Mesenchymal stem cell (in vitro differentiated cells and primary cell): ENCODE results near the gene ANKS6.

Source experiments
- DNase-seq: peaks from one replicate; pipeline ENCODE4 v3.0.0-alpha.2; 2013
- H2AFZ ChIP-seq: one replicate; pipeline ENCODE4 v1.6.1; 2013; ENCODE audit warnings: low read depth, mild to moderate bottlenecking, control low read depth, inconsistent platforms, low read length, moderate library complexity
- H2AK5ac ChIP-seq: 2 replicates; pipeline ENCODE4 v1.6.1; 2013; ENCODE audit warnings: low read length, moderate library complexity, mild to moderate bottlenecking, inconsistent platforms; ENCODE audit not compliant: severe bottlenecking
- H2BK120ac ChIP-seq: one replicate; pipeline ENCODE4 v1.6.1; 2013; ENCODE audit warnings: low read depth, mild to moderate bottlenecking, inconsistent platforms, low read length, moderate library complexity
- H2BK12ac ChIP-seq, 2 experiments: one replicate each; pipeline ENCODE4 v1.6.1; 2013; ENCODE audit warnings: inconsistent platforms in 2 of 2, low read length in 2 of 2, mild to moderate bottlenecking in 2 of 2, moderate library complexity in 2 of 2, control low read depth in 1 of 2
- H2BK15ac ChIP-seq: one replicate; pipeline ENCODE4 v1.6.1; 2013; ENCODE audit warnings: mild to moderate bottlenecking, low read depth, inconsistent platforms; ENCODE audit not compliant: poor library complexity, severe bottlenecking
- H2BK5ac ChIP-seq: 2 replicates; pipeline ENCODE4 v1.6.1; 2013; ENCODE audit warnings: low read depth, mild to moderate bottlenecking, low read length, control low read depth, inconsistent platforms; ENCODE audit not compliant: poor library complexity, severe bottlenecking
- H3K14ac ChIP-seq, 2 experiments: one replicate each; pipeline ENCODE4 v1.6.1; 2013; ENCODE audit warnings: inconsistent platforms in 2 of 2, low read length in 2 of 2, control low read depth in 1 of 2, mild to moderate bottlenecking in 1 of 2, moderate library complexity in 1 of 2
- H3K18ac ChIP-seq, 2 experiments: one replicate each; pipeline ENCODE4 v1.6.1; 2013; ENCODE audit warnings: inconsistent platforms in 2 of 2, low read length in 2 of 2, control low read depth in 1 of 2, low read depth in 1 of 2, mild to moderate bottlenecking in 1 of 2
- H3K23ac ChIP-seq, 2 experiments: one replicate each; pipeline ENCODE4 v1.6.1; 2013; ENCODE audit warnings: inconsistent platforms in 2 of 2, low read length in 2 of 2, mild to moderate bottlenecking in 2 of 2, moderate library complexity in 2 of 2, control low read depth in 1 of 2
- H3K27ac ChIP-seq: 2 replicates; pipeline ENCODE4 v1.5.1; 2013; ENCODE audit warnings: mild to moderate bottlenecking, moderate library complexity, low read length, control low read depth, inconsistent platforms; ENCODE audit not compliant: poor library complexity, severe bottlenecking
- H3K27me3 ChIP-seq, 2 experiments: 2 replicates each; pipeline versions ENCODE4 v1.6.1 to v1.7.0; 2013; ENCODE audit warnings: low read length in 2 of 2, mild to moderate bottlenecking in 2 of 2, moderate library complexity in 2 of 2, control low read depth in 1 of 2, inconsistent platforms in 1 of 2; ENCODE audit not compliant: control insufficient read depth in 1 of 2, insufficient read depth in 1 of 2
- H3K36me3 ChIP-seq, 2 experiments: 2 replicates each; pipeline versions ENCODE4 v1.6.1 to v1.7.0; 2013; ENCODE audit warnings: low read length in 2 of 2, control low read depth in 1 of 2, inconsistent platforms in 1 of 2, low read depth in 1 of 2, mild to moderate bottlenecking in 1 of 2; ENCODE audit not compliant: insufficient read depth in 2 of 2, control insufficient read depth in 1 of 2
- H3K4ac ChIP-seq, 2 experiments: one replicate each; pipeline ENCODE4 v1.6.1; 2013; ENCODE audit warnings: inconsistent platforms in 2 of 2, low read length in 2 of 2, mild to moderate bottlenecking in 2 of 2, moderate library complexity in 2 of 2, control low read depth in 1 of 2, low read depth in 1 of 2
- H3K4me1 ChIP-seq: 2 replicates; pipeline ENCODE4 v1.6.1; 2013; ENCODE audit warnings: low read depth, low read length, control low read depth; ENCODE audit not compliant: control insufficient read depth, insufficient read depth
- H3K4me2 ChIP-seq: 2 replicates; pipeline ENCODE4 v1.6.1; 2013; ENCODE audit warnings: low read length, mild to moderate bottlenecking, inconsistent platforms; ENCODE audit not compliant: poor library complexity, severe bottlenecking
- H3K4me3 ChIP-seq, 2 experiments: 2 replicates each; pipeline versions ENCODE4 v1.5.1 to v1.7.0; 2013; ENCODE audit warnings: low read length in 2 of 2, mild to moderate bottlenecking in 2 of 2, control low read depth in 1 of 2, low read depth in 1 of 2; ENCODE audit not compliant: insufficient read depth in 1 of 2
- H3K79me1 ChIP-seq: replicated peaks from 2 replicates; pipeline ENCODE4 v1.6.1; 2013; ENCODE audit warnings: mild to moderate bottlenecking, control low read depth, low read length, inconsistent platforms; ENCODE audit not compliant: poor library complexity, severe bottlenecking
- H3K9ac ChIP-seq: 2 replicates; pipeline ENCODE4 v1.7.0; 2013; ENCODE audit warnings: mild to moderate bottlenecking, low read length, moderate library complexity
- H3K9me3 ChIP-seq: 2 replicates; pipeline ENCODE4 v1.7.0; 2013; ENCODE audit warnings: mild to moderate bottlenecking, low read length; ENCODE audit not compliant: control insufficient read depth
- H4K8ac ChIP-seq: one replicate; pipeline ENCODE4 v1.6.1; 2013; ENCODE audit warnings: inconsistent platforms, mild to moderate bottlenecking, low read length, moderate library complexity
- H4K91ac ChIP-seq: one replicate; pipeline ENCODE4 v1.6.1; 2013; ENCODE audit warnings: mild to moderate bottlenecking, low read length, inconsistent platforms
- WGBS: methylation state at CpG from one replicate; pipeline ENCODE4 v1.1.7; 2013; ENCODE audit warnings: mixed read lengths; 5-methylcytosine and 5-hydroxymethylcytosine counted together

ANKS6 gene

GRCh38 chr9:98742325-98743280 lies 53.8 kb downstream of the ANKS6 start:
- H3K9me3 ChIP-seq: peaks cover 4% of the 10 kb centered on the region
- peak overlapping the region in 1 of 2 experiments; percentile 83 for H3K14ac ChIP-seq
- H3K18ac ChIP-seq: no peak overlapping the region
- no peak overlapping the region for H4K8ac ChIP-seq
- H3K4ac ChIP-seq: no peak overlapping the region
- H4K91ac ChIP-seq: no peak overlapping the region
- H2BK12ac ChIP-seq: no peak overlapping the region
- no peaks in the 10 kb centered on the region for H3K27me3 ChIP-seq
- H3K9ac ChIP-seq: no peak overlapping the region
- peaks cover 34 to 37% of the 10 kb centered on the region in 2 experiments for H3K36me3 ChIP-seq
- H2AK5ac ChIP-seq: no peak overlapping the region
- no peak overlapping the region for H2BK120ac ChIP-seq
- no peaks in the 10 kb centered on the region for H3K79me1 ChIP-seq
- no peak overlapping the region for H3K4me3 ChIP-seq
- no peak overlapping the region for H3K4me2 ChIP-seq
- H3K23ac ChIP-seq: peak overlapping the region in 1 of 2 experiments; percentile 64
- peaks cover 4% of the 10 kb centered on the region for H3K4me1 ChIP-seq
- no peak overlapping the region for H3K27ac ChIP-seq
- 87% methylated on average over 10 of the region's 10 CpGs for WGBS
- no peak overlapping the region for H2AFZ ChIP-seq
- DNase-seq: peak; percentile 14
- H2BK5ac ChIP-seq: no peak overlapping the region
- no peak overlapping the region for H2BK15ac ChIP-seq

GRCh38 chr9:98740226-98740881 lies 56.0 kb downstream of the ANKS6 start:
- H3K18ac ChIP-seq: no peak overlapping the region
- no peaks in the 10 kb centered on the region for H3K27me3 ChIP-seq
- no peak overlapping the region for H4K91ac ChIP-seq
- no peak for DNase-seq
- H3K4me3 ChIP-seq: no peak overlapping the region
- H3K79me1 ChIP-seq: no peaks in the 10 kb centered on the region
- H3K9me3 ChIP-seq: peaks cover 4% of the 10 kb centered on the region
- no peak overlapping the region for H2BK5ac ChIP-seq
- no peak overlapping the region for H3K4me2 ChIP-seq
- no peak overlapping the region for H4K8ac ChIP-seq
- no peak overlapping the region for H2BK12ac ChIP-seq
- no peak overlapping the region for H2AFZ ChIP-seq
- H2BK15ac ChIP-seq: no peak overlapping the region
- no peak overlapping the region for H3K23ac ChIP-seq
- no peak overlapping the region for H2BK120ac ChIP-seq
- peaks cover 26 to 28% of the 10 kb centered on the region in 2 experiments for H3K36me3 ChIP-seq
- WGBS: 96% methylated on average over 3 of the region's 8 CpGs
- no peak overlapping the region for H3K27ac ChIP-seq
- H2AK5ac ChIP-seq: no peak overlapping the region
- peaks cover 14% of the 10 kb centered on the region for H3K4me1 ChIP-seq
- no peak overlapping the region for H3K14ac ChIP-seq
- H3K9ac ChIP-seq: no peak overlapping the region
- no peak overlapping the region for H3K4ac ChIP-seq

GRCh38 chr9:98738741-98739140 lies 57.6 kb downstream of the ANKS6 start:
- peaks cover 4% of the 10 kb centered on the region for H3K9me3 ChIP-seq
- no peaks in the 10 kb centered on the region for H3K27me3 ChIP-seq
- WGBS: 95% methylated on average over 3 of the region's 3 CpGs

GRCh38 chr9:98736226-98736625 lies 60.1 kb downstream of the ANKS6 start:
- no peaks in the 10 kb centered on the region for H3K27me3 ChIP-seq
- 95% methylated on average over 11 of the region's 12 CpGs for WGBS
- H3K9ac ChIP-seq: no peak overlapping the region
- H2BK5ac ChIP-seq: no peak overlapping the region
- H3K14ac ChIP-seq: no peak overlapping the region
- H2BK15ac ChIP-seq: no peak overlapping the region
- no peak overlapping the region for H2BK12ac ChIP-seq
- no peaks in the 10 kb centered on the region for H3K79me1 ChIP-seq
- H3K36me3 ChIP-seq: peaks cover 24 to 38% of the 10 kb centered on the region in 2 experiments
- H4K8ac ChIP-seq: no peak overlapping the region
- peak overlapping the region; percentile 48 for H3K4me2 ChIP-seq
- H3K27ac ChIP-seq: peak overlapping the region; percentile 50
- peaks cover 4% of the 10 kb centered on the region for H3K9me3 ChIP-seq
- no peak overlapping the region for H4K91ac ChIP-seq
- no peak overlapping the region for H3K4me3 ChIP-seq
- H2AK5ac ChIP-seq: no peak overlapping the region
- no peak overlapping the region for H3K18ac ChIP-seq
- no peak overlapping the region for H2BK120ac ChIP-seq
- no peak overlapping the region for H3K4ac ChIP-seq
- no peak for DNase-seq
- H2AFZ ChIP-seq: no peak overlapping the region
- H3K4me1 ChIP-seq: peaks cover 10% of the 10 kb centered on the region
- H3K23ac ChIP-seq: no peak overlapping the region

More at GRCh38 chr9:98738741-98739140, 57.6 kb downstream of the ANKS6 start:
- H2BK15ac ChIP-seq: no peak overlapping the region
- no peak overlapping the region for H4K91ac ChIP-seq
- no peak overlapping the region for H3K14ac ChIP-seq
- H2AK5ac ChIP-seq: no peak overlapping the region
- H3K4ac ChIP-seq: no peak overlapping the region
- no peak overlapping the region for H3K9ac ChIP-seq
- no peak overlapping the region for H2BK12ac ChIP-seq
- DNase-seq: no peak
- H2BK5ac ChIP-seq: no peak overlapping the region
- no peak overlapping the region for H4K8ac ChIP-seq
- no peak overlapping the region for H2BK120ac ChIP-seq
- no peaks in the 10 kb centered on the region for H3K79me1 ChIP-seq
- no peak overlapping the region for H3K27ac ChIP-seq
- no peak overlapping the region for H3K4me3 ChIP-seq
- H3K4me2 ChIP-seq: no peak overlapping the region
- peaks cover 23 to 30% of the 10 kb centered on the region in 2 experiments for H3K36me3 ChIP-seq
- H3K23ac ChIP-seq: no peak overlapping the region
- no peak overlapping the region for H3K18ac ChIP-seq
- H3K4me1 ChIP-seq: peaks cover 14% of the 10 kb centered on the region
- no peak overlapping the region for H2AFZ ChIP-seq
